Kidney epithelial cell (primary cell): ENCODE measurements around the gene GFOD1. TPM values are rescaled to one million over a fixed set of nuclear protein-coding genes. Genes with fewer than 3 reads are reported as not detected.

Source experiments
- DNase-seq: peaks from one replicate; pipeline ENCODE4 v3.0.0-alpha.2; 2010; ENCODE audit warnings: low read depth
- H3K27me3 ChIP-seq: 2 replicates; pipeline ENCODE4 v1.6.0; 2011; ENCODE audit warnings: low read length; ENCODE audit not compliant: control insufficient read depth, insufficient read depth
- H3K36me3 ChIP-seq: 2 replicates; pipeline ENCODE4 v1.5.1; 2011; ENCODE audit warnings: low read length; ENCODE audit not compliant: control insufficient read depth, insufficient read depth
- H3K4me3 ChIP-seq: 2 replicates; pipeline ENCODE4 v1.5.1; 2011; ENCODE audit warnings: low read depth, mild to moderate bottlenecking, control low read depth, low read length
- total RNA-seq: library from RNA; depleted of rRNA; stranded (reverse); fragments of >200 nt; gene quantifications from 2 replicates; pipeline ENCODE4 v1.2.3, GENCODE V29; 2015
- TF ChIP-seq, protein P1 (sequence below): IDR thresholded peaks from 2 replicates; pipeline ENCODE4 v1.5.1; 2011; ENCODE audit warnings: mild to moderate bottlenecking, moderate library complexity, low read length, control low read depth, inconsistent platforms; ENCODE audit not compliant: insufficient read depth, poor library complexity, severe bottlenecking

Gene GFOD1
- total RNA-seq, 1 donor from 2014 or later = 0.75 TPM

DNA sequence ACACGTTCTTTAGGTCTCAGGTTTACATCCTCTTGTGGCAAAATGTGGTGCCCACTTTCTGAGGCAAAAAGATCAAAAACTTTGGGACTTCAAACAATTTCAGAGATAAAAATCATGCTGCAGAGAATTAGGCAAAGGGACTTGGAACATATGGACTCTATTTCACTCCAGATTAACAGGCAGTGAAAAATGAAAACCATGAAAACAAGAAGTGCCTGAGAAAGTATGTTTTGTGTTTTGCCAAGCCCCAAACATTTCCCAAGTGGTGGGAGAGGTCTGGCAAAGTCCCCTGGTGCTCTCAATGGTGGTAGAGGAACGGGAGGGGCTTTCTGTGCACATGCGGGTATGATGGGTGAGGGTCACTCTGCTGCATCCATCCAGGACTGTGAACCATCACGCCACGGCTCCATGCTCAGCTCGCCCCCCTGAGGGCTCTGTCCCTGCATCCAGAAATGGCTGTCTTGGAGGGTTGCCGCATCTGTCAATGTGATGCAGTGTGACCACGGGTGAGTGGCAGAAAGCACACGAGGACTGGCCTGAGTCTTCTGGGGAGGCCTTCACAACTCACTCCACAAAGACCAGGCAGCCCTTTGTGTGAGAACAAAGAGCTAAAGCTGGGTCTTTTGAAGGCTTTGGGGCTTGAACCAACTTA lies 115.9 kb downstream of the GFOD1 start:
- H3K4me3 ChIP-seq = no peak overlapping the region
- no peaks in the 10 kb centered on the region for H3K27me3 ChIP-seq
- no peaks in the 10 kb centered on the region for H3K36me3 ChIP-seq
- DNase-seq = no peak
- TF ChIP-seq, protein P1, sequence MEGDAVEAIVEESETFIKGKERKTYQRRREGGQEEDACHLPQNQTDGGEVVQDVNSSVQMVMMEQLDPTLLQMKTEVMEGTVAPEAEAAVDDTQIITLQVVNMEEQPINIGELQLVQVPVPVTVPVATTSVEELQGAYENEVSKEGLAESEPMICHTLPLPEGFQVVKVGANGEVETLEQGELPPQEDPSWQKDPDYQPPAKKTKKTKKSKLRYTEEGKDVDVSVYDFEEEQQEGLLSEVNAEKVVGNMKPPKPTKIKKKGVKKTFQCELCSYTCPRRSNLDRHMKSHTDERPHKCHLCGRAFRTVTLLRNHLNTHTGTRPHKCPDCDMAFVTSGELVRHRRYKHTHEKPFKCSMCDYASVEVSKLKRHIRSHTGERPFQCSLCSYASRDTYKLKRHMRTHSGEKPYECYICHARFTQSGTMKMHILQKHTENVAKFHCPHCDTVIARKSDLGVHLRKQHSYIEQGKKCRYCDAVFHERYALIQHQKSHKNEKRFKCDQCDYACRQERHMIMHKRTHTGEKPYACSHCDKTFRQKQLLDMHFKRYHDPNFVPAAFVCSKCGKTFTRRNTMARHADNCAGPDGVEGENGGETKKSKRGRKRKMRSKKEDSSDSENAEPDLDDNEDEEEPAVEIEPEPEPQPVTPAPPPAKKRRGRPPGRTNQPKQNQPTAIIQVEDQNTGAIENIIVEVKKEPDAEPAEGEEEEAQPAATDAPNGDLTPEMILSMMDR = no peak

DNA sequence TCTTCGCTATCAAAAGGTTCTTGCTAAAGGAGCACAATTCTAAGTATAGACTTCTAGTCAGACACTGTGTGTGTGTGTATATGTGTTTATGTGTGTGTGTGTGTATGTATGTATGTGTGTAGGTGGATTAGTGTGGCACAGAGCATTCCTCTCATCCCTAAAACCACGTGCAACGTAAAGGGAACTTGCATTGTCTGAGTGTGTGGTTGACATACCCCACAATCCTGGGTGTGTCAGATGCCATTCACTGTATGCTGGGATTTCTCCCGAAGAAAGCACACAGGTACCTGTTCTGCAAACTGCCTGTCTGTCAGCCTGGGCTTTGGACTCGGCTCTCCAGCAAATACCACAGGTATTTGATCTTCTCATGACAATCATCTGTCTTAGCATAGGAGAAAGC lies 116.8 kb downstream of the GFOD1 start:
- no peak for DNase-seq
- Histone ChIP-seq H3K4me3 (no peak overlapping the region), H3K36me3 (no peaks in the 10 kb centered on the region), H3K27me3 (no peaks in the 10 kb centered on the region)
- TF ChIP-seq, protein P1 = no peak

DNA sequence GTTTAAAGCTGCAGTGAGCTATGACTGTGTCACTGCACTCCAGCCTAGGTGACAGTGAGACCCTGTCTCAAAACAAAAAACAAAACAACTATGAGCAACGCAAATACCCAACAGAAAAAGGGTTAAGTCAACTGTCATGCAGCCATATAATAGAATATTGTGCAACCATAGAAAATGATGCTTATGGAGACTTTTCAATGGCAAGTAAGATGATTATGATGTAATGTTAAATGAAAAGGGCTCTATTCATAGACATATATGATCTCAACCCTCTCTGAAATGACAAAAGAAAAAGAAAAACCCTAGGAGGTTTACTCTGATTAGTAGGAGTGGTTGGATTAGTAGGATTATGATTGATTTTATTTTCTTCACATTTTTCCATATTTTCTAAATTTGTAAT lies 117.8 kb downstream of the GFOD1 start:
- TF ChIP-seq, protein P1 = no peak
- no peaks in the 10 kb centered on the region for H3K36me3 ChIP-seq
- no peaks in the 10 kb centered on the region for H3K27me3 ChIP-seq
- DNase-seq = no peak
- no peak overlapping the region for H3K4me3 ChIP-seq

DNA sequence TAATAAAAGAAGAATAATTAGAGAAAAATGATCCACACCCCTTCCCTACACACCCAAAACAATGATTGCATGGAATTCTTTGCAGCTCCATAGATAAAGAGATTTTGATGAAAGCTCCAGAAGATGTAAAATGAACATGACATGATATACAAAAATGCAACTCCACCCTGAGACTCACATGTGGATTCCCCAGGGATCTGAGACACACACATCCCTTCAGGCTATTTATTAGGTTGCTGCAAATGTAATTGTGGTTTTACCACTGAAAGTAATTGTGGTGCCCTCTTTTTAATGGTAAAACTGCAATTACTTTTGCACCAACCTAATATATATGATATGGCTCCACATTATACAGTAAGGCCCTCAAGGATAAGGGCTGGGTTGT lies 118.7 kb downstream of the GFOD1 start:
- H3K27me3 ChIP-seq = no peaks in the 10 kb centered on the region
- TF ChIP-seq, protein P1 = no peak
- H3K36me3 ChIP-seq = no peaks in the 10 kb centered on the region
- no peak for DNase-seq
- no peak overlapping the region for H3K4me3 ChIP-seq

DNA sequence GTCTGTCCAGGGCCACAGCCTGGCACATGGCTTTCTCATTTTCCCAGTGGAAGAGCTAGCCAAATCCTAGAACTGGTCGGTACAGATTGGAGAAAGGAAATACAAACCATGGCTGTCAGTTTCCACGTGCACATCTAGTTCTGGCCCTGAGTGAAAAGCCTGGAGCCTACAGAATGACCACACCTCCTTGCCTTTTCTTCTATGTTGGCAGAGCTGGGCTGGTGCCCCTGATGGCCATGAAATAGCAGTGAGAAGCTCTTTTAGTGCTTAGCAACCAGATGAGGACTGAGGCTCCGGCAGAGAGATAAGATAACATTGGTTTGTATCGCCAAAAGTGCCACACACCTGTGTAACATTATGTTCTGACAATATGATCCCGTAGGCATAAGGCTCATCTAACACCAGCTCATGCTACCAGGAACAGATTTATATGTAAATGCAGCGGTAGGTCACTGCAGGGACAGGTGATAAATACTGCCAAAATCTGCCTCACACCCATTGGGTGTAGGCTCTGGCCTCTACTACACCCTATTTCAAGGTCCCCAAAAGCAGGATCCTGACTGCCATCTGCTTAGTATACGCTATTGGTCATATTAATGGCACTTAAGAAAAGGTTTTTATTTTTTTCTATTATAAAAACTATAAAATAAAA lies 119.2 kb downstream of the GFOD1 start:
- no peak overlapping the region for H3K4me3 ChIP-seq
- TF ChIP-seq, protein P1 = no peak
- no peak for DNase-seq
- H3K36me3 ChIP-seq = no peaks in the 10 kb centered on the region
- no peaks in the 10 kb centered on the region for H3K27me3 ChIP-seq

DNA sequence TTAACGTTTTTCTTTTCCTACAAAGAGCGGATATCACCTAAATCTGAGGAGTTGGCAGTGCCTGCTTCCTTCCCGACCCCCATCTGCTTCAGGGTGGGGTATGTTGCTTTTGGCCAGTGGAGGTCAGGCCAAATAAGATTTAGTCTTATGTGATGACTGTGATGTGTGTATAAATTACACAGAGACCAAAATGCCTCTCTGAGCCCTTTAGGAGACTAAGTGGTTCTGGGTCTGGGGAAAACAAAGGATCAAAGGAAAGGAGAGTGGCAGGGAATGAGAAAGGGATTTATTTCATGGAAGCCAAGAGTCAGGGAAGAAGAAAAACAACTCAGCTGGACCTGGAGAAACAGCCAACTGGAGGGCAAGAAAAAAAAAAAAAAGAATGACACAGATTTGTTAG lies 120.0 kb downstream of the GFOD1 start:
- no peak overlapping the region for H3K4me3 ChIP-seq
- TF ChIP-seq, protein P1 = no peak
- no peak for DNase-seq
- H3K27me3 ChIP-seq = no peaks in the 10 kb centered on the region
- H3K36me3 ChIP-seq = no peaks in the 10 kb centered on the region
